ENCODE measurements around the gene ATR.
"Not testable (repeated sequence)": the region's sequence is repeated elsewhere in the genome, so short reads cannot be mapped to it uniquely, and the experiment has no call there.

DNA sequence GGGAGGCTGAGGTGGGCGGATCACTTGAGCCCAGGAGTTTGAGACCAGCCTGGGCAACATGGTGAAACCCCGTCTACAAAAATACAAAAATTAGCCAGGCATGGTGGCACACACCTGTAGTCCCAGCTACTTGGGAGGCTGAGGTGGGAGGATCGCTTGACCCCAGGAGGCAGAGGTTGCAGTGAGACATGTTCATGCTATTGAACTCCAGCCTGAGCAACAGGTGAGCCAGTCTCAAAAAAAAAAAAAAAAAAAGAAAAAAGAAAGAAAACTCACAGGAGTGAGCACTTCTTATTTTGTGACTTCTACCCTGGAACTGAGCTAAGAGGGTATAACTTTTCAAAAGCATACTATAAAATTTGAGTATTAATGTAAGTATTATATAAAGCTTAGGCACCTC is 4.3 kb downstream of the ATR start:
- not testable (repeated sequence) for TF ChIP-seq ZNF302 (tag by site-specific recombination; IDR thresholded peaks at IDR 0.05; ENCODE audit: low read depth); YY1 (tag by site-specific recombination; IDR thresholded peaks at IDR 0.05)

Measured in HEK293 (cell line).